ENCODE measurements around the gene DSG2.

DNA sequence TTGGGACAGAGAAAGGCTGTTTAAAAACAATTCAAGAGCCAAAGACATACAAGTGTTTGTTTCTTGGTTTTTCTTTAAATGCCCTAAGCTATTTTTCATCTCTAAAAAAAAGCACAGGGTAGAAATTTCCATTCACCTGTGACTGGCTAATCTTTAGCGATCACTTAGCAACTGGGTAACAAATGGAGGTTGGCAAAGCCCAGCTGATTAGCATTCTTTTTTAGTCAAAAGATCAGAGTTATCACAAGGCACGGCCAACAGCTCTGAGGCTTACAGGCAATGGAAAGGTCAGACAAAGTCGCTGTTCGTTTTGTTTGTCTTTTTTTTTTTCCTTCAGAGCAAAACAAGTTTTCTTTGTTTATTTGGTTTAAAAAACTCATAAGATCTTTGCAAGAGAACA is 64.7 kb downstream of the DSG2 start:
- TF ChIP-seq, protein P1, sequence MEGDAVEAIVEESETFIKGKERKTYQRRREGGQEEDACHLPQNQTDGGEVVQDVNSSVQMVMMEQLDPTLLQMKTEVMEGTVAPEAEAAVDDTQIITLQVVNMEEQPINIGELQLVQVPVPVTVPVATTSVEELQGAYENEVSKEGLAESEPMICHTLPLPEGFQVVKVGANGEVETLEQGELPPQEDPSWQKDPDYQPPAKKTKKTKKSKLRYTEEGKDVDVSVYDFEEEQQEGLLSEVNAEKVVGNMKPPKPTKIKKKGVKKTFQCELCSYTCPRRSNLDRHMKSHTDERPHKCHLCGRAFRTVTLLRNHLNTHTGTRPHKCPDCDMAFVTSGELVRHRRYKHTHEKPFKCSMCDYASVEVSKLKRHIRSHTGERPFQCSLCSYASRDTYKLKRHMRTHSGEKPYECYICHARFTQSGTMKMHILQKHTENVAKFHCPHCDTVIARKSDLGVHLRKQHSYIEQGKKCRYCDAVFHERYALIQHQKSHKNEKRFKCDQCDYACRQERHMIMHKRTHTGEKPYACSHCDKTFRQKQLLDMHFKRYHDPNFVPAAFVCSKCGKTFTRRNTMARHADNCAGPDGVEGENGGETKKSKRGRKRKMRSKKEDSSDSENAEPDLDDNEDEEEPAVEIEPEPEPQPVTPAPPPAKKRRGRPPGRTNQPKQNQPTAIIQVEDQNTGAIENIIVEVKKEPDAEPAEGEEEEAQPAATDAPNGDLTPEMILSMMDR (conservative IDR thresholded peaks at IDR 0.05; ENCODE audit: low read depth, low read length), result no peak
- TF ChIP-seq EZH2 (IDR thresholded peaks at IDR 0.05; ENCODE audit: borderline replicate concordance, low read depth, low read length, poor library complexity, severe bottlenecking), result no peak

Measured in A673 (cell line).